Suprapubic skin (tissue), 4 donors: ENCODE results near the gene RBM38. TPM values are rescaled to one million over a fixed set of nuclear protein-coding genes. Genes with fewer than 3 reads are reported as not detected.

ENCODE experiments used
- DNase-seq, 2 donors: peaks; one replicate each; pipeline ENCODE4 v3.0.0-alpha.2; 2019; ENCODE audit warnings: low spot score in 2 of 2
- H3K27ac ChIP-seq: fragments of 200-600 bp; sonication (generic); one replicate; pipeline ENCODE4 v1.5.1; 2019
- H3K27me3 ChIP-seq: fragments of 200-600 bp; sonication (generic); one replicate; pipeline ENCODE4 v1.5.1; 2019
- H3K36me3 ChIP-seq: fragments of 200-600 bp; sonication (generic); one replicate; pipeline ENCODE4 v1.5.1; 2019
- H3K4me1 ChIP-seq: fragments of 200-600 bp; sonication (generic); one replicate; pipeline ENCODE4 v1.5.1; 2019
- H3K4me3 ChIP-seq: fragments of 200-600 bp; sonication (generic); one replicate; pipeline ENCODE4 v1.5.1; 2019; ENCODE audit warnings: mild to moderate bottlenecking
- H3K9me3 ChIP-seq: fragments of 200-600 bp; sonication (generic); one replicate; pipeline ENCODE4 v1.5.1; 2019
- EP300 ChIP-seq: sonication (generic); formaldehyde crosslinking; IDR thresholded peaks from one replicate; pipeline ENCODE4 v1.6.1; 2017; ENCODE audit warnings: antibody characterized with exemption
- POLR2A ChIP-seq, 2 donors: fragments of 450-650 bp; IDR thresholded peaks; one replicate each; pipeline ENCODE4 v1.6.1; 2017; ENCODE audit warnings: antibody characterized with exemption in 2 of 2, mild to moderate bottlenecking in 2 of 2, moderate library complexity in 2 of 2
- POLR2AphosphoS5 ChIP-seq, 3 donors: sonication (generic); formaldehyde crosslinking; IDR thresholded peaks; one replicate each; pipeline ENCODE4 v1.6.1; 2017; ENCODE audit warnings: antibody characterized with exemption in 3 of 3
- WGBS: methylation state at CpG from one replicate; pipeline ENCODE4 v1.1.5; 2018; 5-methylcytosine and 5-hydroxymethylcytosine counted together
- total RNA-seq, 4 donors: library from RNA; depleted of rRNA; stranded (reverse); fragments of >200 nt; gene quantifications; one replicate each; pipeline ENCODE4 v1.1.0, GENCODE V29; 2016
- TF ChIP-seq, protein P1 (sequence below), 2 donors: fragments of 200-600 bp in 1 of 2; fragments of 450-650 bp in 1 of 2; sonication (generic) in 1 of 2; IDR thresholded peaks; one replicate each; pipeline ENCODE4 v1.5.1; 2016 to 2019; ENCODE audit warnings: antibody characterized with exemption in 2 of 2, mild to moderate bottlenecking in 1 of 2, moderate library complexity in 1 of 2

RBM38 gene
- total RNA-seq, 4 donors from 2014 or later, result 8.7 to 16.7 (median 12.8) TPM

DNA sequence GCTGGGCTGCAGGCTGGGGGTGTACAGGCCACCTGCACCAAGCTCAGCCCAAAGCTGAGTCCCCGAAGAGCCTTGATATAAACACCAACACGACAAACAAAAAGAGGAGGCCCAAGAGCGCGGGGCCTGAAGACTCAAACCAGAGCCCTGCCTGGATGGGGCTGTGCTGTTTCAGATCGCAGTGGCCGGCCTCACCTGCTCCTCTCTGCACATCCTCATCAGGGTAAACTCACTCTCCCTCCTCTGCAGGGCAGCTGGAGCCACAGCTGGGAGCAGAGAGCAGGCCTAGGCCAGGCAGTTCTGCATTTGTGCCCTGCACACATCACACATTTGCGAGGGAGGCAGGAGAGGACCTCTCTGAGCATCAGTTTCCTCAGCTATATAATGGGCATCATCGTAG lies 3.7 kb upstream of the RBM38 start:
- H3K4me3 ChIP-seq, result no peak overlapping the region
- H3K4me1 ChIP-seq, result peaks cover 33% of the 10 kb centered on the region
- TF ChIP-seq POLR2A (IDR thresholded peaks at IDR 0.05), result no peak
- TF ChIP-seq, protein P1, sequence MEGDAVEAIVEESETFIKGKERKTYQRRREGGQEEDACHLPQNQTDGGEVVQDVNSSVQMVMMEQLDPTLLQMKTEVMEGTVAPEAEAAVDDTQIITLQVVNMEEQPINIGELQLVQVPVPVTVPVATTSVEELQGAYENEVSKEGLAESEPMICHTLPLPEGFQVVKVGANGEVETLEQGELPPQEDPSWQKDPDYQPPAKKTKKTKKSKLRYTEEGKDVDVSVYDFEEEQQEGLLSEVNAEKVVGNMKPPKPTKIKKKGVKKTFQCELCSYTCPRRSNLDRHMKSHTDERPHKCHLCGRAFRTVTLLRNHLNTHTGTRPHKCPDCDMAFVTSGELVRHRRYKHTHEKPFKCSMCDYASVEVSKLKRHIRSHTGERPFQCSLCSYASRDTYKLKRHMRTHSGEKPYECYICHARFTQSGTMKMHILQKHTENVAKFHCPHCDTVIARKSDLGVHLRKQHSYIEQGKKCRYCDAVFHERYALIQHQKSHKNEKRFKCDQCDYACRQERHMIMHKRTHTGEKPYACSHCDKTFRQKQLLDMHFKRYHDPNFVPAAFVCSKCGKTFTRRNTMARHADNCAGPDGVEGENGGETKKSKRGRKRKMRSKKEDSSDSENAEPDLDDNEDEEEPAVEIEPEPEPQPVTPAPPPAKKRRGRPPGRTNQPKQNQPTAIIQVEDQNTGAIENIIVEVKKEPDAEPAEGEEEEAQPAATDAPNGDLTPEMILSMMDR (IDR thresholded peaks at IDR 0.05), result no peak
- TF ChIP-seq EP300, result no peak
- no peak for TF ChIP-seq POLR2AphosphoS5 (IDR thresholded peaks at IDR 0.05)
- no peaks in the 10 kb centered on the region for H3K9me3 ChIP-seq
- H3K27ac ChIP-seq, result no peak overlapping the region
- 84% methylated on average over 7 of the region's 8 CpGs for WGBS
- H3K36me3 ChIP-seq, result peaks cover 11% of the 10 kb centered on the region
- no peaks in the 10 kb centered on the region for H3K27me3 ChIP-seq
- peak in 1 of 2 donors; percentile 57 for DNase-seq

DNA sequence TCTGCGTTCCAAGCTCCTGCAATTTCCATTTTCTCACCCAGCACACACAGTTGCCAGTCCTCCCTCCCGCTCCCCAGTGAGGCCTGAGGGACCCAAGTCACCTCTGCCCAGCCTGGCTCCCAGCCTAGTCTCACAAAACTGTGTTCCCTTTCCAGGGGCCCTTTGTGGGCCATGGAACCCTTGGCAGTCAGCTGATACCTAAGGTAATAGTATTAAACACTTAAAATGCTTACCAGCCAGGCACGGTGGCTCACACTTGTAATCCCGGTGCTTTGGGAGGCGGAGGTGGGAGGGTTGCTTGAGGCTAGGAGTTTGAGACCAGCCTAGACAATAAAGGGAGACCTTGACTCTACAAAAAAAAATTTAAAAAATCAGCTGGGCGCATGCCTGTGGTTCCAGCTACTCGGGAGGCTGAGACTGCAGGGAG lies 3.2 kb upstream of the RBM38 start:
- no peaks in the 10 kb centered on the region for H3K27me3 ChIP-seq
- H3K36me3 ChIP-seq, result peaks cover 11% of the 10 kb centered on the region
- H3K4me3 ChIP-seq, result no peak overlapping the region
- peaks cover 38% of the 10 kb centered on the region for H3K4me1 ChIP-seq
- TF ChIP-seq POLR2AphosphoS5 (IDR thresholded peaks at IDR 0.05), result no peak
- TF ChIP-seq, protein P1 (IDR thresholded peaks at IDR 0.05), result no peak
- TF ChIP-seq POLR2A (IDR thresholded peaks at IDR 0.05), result no peak
- TF ChIP-seq EP300, result no peak
- WGBS, result 79% methylated on average over 7 of the region's 7 CpGs
- peak in 1 of 2 donors; percentile 65 for DNase-seq
- no peak overlapping the region for H3K27ac ChIP-seq
- H3K9me3 ChIP-seq, result no peaks in the 10 kb centered on the region

DNA sequence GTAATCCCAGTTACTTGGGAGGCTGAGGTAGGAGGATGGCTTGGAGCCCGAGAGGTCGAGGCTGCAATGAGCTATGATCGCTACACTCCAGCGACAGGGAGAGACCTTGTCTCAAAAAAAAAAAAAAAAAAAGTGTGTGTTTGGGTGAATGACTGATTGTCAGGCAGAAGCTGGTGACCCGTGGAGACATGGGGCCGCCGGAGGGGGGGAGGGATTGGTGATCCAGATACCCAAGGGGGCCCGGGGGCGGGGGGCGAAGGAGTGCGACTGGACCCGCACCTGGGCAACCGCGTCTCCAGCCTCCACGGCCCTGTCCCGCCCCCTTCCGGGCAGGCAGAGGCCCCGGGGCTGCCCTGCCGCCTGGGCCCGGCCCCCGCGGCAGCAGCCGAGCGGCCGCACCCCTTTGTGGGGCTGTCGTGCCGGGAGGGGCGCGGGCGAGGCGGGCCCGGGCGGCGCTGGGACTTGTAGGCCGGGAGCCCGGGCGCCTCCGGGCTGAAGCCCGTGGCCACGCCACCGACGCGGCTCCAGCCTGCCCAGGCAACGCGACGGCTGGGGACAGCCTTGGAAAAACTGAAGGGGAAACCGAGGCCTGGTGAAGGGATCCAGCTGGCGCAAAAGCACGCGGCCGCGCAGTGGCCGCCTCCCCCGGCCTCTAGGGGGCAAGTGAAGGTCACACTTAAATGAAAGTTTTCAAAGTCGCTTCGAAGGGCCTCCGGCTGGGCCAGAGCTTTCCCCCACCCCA lies 2.1 kb upstream of the RBM38 start:
- peak in 1 of 2 donors; percentile 84 for DNase-seq
- peaks cover 47% of the 10 kb centered on the region for H3K4me1 ChIP-seq
- H3K9me3 ChIP-seq, result no peaks in the 10 kb centered on the region
- peaks cover 11% of the 10 kb centered on the region for H3K36me3 ChIP-seq
- H3K27ac ChIP-seq, result peak overlapping the region; percentile 67
- H3K27me3 ChIP-seq, result no peaks in the 10 kb centered on the region
- TF ChIP-seq POLR2A (IDR thresholded peaks at IDR 0.05), result no peak
- TF ChIP-seq, protein P1 (IDR thresholded peaks at IDR 0.05), result peak in 1 of 2 donors; percentile 30
- peak overlapping the region; percentile 48 for H3K4me3 ChIP-seq
- 22% methylated on average over 16 of the region's 57 CpGs for WGBS

DNA sequence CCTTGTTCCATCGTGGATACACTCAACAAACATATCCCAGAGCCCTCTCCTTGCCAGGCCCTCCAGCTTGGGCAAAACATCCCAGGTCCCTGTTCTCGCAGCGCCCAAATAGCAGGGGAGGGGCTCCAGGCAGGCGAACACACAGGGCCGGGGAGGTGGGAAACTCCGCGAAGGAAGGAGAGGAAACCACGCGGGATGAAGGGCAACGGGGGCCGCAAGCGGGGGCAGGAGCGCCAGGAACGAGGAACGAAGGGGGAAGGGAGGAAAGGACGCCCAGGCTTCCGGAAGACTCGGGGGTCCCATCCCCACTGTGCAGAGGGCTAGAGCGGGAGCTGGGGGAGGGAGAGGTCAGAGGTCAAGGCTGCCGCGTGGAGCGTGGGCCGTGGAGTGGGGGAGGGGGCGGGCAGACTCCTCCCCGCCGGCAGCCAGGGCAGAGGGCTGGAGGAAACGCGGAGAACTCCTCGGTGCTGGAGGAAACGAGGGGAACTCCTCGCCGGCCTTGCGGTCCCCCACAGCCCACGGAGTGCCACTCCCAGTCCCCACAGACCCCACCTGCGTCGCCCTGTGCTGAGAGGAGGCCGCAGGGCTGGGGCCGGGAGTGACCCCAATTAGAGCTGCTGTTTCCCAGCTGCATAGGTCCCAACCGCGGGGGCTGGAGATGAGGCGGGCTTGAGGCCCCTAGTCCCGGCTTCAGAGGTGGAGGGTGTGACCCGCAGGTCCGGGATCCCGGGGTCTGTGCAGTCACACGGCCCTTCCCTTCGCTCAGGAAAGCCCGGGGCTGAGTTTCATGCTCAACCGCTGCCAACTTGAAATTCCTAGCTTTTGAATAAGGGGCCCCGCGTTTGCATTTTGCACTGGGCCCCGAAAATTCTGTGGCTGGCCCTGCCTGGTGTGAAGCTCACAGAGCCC lies 1.2 kb upstream of the RBM38 start:
- peak in 1 of 2 donors; percentile 77 for DNase-seq
- no peaks in the 10 kb centered on the region for H3K9me3 ChIP-seq
- H3K36me3 ChIP-seq, result peaks cover 8% of the 10 kb centered on the region
- peak overlapping the region; percentile 67 for H3K27ac ChIP-seq
- 30% methylated on average over 43 of the region's 52 CpGs for WGBS
- H3K4me3 ChIP-seq, result peak overlapping the region; percentile 48
- peaks cover 54% of the 10 kb centered on the region for H3K4me1 ChIP-seq
- TF ChIP-seq POLR2A (IDR thresholded peaks at IDR 0.05) (no peak), EP300 (no peak), POLR2AphosphoS5 (IDR thresholded peaks at IDR 0.05) (no peak)
- TF ChIP-seq, protein P1 (IDR thresholded peaks at IDR 0.05), result no peak
- H3K27me3 ChIP-seq, result no peaks in the 10 kb centered on the region
